T-cell (primary cell): ENCODE measurements around the gene ABCB10. TPM values are rescaled to one million over a fixed set of nuclear protein-coding genes. Genes with fewer than 3 reads are reported as not detected.
A peak's percentile ranks its signal among the peaks of the same experiment; 100 is the strongest.

ENCODE experiments used
- ATAC-seq, 4 experiments: fragments of 200-7000 bp in 3 of 4; fragments of 150-1000 bp in 1 of 4; cut with Tn5 transposase; replicated peaks in 1 of 4; 1 replicate in 3 of 4; 2 replicates in 1 of 4; pipeline ENCODE4 v1.10.0; 2021; ENCODE audit warnings: moderate library complexity in 3 of 4, mild to moderate bottlenecking in 2 of 4, moderate number of reproducible peaks in 1 of 4
- CTCF ChIA-PET, 2 donors: fragments of 300-600 bp; sonication (Branson Sonifier 250); formaldehyde crosslinking; loops; one replicate each; lab custom pipeline; 2022; ENCODE audit warnings: antibody characterized with exemption in 2 of 2; lab: Charles Lee
- POLR2A ChIA-PET, 2 donors: fragments of 300-600 bp; sonication (Branson Sonifier 250); formaldehyde crosslinking; loops; one replicate each; lab custom pipeline; 2022; ENCODE audit warnings: antibody characterized with exemption in 2 of 2; lab: Charles Lee
- DNase-seq, 35 experiments: peaks; one replicate each; pipeline versions ENCODE4 v3.0.0 to v3.0.0-alpha.2; 2013 to 2023
- H3K27ac ChIP-seq: one replicate; pipeline ENCODE4 v1.5.1; 2013; ENCODE audit warnings: low read length
- H3K27me3 ChIP-seq, 2 experiments: replicated peaks in 1 of 2; 1 replicate in 1 of 2; 2 replicates in 1 of 2; pipeline versions ENCODE4 v1.6.1 to v1.7.0; 2013; ENCODE audit warnings: low read length in 1 of 2, mixed read lengths in 1 of 2; ENCODE audit not compliant: control insufficient read depth in 2 of 2, insufficient read depth in 2 of 2; ENCODE audit errors: extremely low read depth in 1 of 2
- H3K36me3 ChIP-seq, 2 donors: 1 replicate in 1 of 2; 2 replicates in 1 of 2; pipeline versions ENCODE4 v1.6.1 to v1.7.0; 2013; ENCODE audit warnings: low read length in 1 of 2; ENCODE audit not compliant: control insufficient read depth in 2 of 2, insufficient read depth in 1 of 2; ENCODE audit errors: extremely low read depth in 1 of 2
- H3K4me1 ChIP-seq, 2 experiments: 1 replicate in 1 of 2; 2 replicates in 1 of 2; pipeline versions ENCODE4 v1.6.1 to v1.7.0; 2013; ENCODE audit warnings: low read length in 2 of 2, mixed read lengths in 1 of 2; ENCODE audit not compliant: insufficient read depth in 2 of 2, control insufficient read depth in 1 of 2; ENCODE audit errors: extremely low read depth in 1 of 2
- H3K4me3 ChIP-seq, 2 donors: 1 replicate in 1 of 2; 2 replicates in 1 of 2; pipeline versions ENCODE4 v1.5.1 to v1.7.0; 2013; ENCODE audit warnings: mild to moderate bottlenecking in 2 of 2, low read length in 1 of 2, moderate library complexity in 1 of 2; ENCODE audit not compliant: control insufficient read depth in 1 of 2; ENCODE audit errors: extremely low read depth in 1 of 2
- H3K9me3 ChIP-seq: 2 replicates; pipeline ENCODE4 v1.7.0; 2013
- H3K27ac Mint-ChIP-seq, 2 donors: one replicate each; pipeline ENCODE4 v1.8.0; 2020 to 2021; ENCODE audit warnings: mild to moderate bottlenecking in 2 of 2, mixed read lengths in 2 of 2
- H3K27me3 Mint-ChIP-seq, 2 donors: one replicate each; pipeline ENCODE4 v1.8.0; 2021 to 2022; ENCODE audit warnings: mixed read lengths in 2 of 2
- H3K36me3 Mint-ChIP-seq: one replicate; pipeline ENCODE4 v1.8.0; 2021; ENCODE audit warnings: mixed read lengths
- H3K4me1 Mint-ChIP-seq, 3 donors: one replicate each; pipeline ENCODE4 v1.8.0; 2020 to 2022; ENCODE audit warnings: mixed read lengths in 3 of 3, mild to moderate bottlenecking in 1 of 3
- H3K4me3 Mint-ChIP-seq, 3 donors: one replicate each; pipeline ENCODE4 v1.8.0; 2020 to 2022; ENCODE audit warnings: mild to moderate bottlenecking in 3 of 3, mixed read lengths in 3 of 3, moderate library complexity in 3 of 3
- H3K9me3 Mint-ChIP-seq, 3 donors: one replicate each; pipeline ENCODE4 v1.8.0; 2020 to 2022; ENCODE audit warnings: mixed read lengths in 3 of 3
- WGBS: methylation state at CpG from one replicate; pipeline ENCODE4 v1.1.5; 2013; ENCODE audit warnings: missing lambda C conversion rate; ENCODE audit not compliant: insufficient coverage; 5-methylcytosine and 5-hydroxymethylcytosine counted together
- total RNA-seq, 35 experiments: library from RNA in 6 of 35; stranded (reverse) in 6 of 35; fragments of 120-200 nt in 1 of 35; gene quantifications; one replicate each; pipeline versions ENCODE4 v1.2.1 to v1.2.4 and lab custom pipeline; 2013 to 2026

The ABCB10 gene
- total RNA-seq, 5 donors from 2014 or later (not counting 1 experiment from before 2014, with no cell fraction given), result 15.8 to 18.9 (median 18.2) TPM

DNA sequence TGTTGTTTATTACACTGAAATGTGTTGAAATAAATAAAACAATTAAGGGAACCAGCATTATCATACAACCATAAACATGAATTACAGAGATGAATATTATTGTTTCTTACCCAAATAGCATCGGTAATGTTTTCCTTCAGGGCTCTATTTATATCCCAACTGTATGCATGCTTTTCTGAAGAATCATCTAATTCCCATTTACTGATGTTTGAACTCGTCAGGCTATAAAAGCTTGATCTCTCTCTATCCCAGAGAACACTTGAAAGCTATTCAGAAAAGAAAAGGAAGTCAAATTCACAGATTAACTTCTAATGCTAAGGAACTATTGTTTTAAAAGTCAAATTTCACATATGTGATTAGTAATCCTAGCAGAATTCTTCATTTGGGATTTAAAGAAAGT is 62.7 kb downstream of the ABCB10 start:
- Histone ChIP-seq H3K36me3 (peaks cover 0 to 75% of the 10 kb centered on the region in 2 donors), H3K27me3 (no peaks in the 10 kb centered on the region), H3K4me1 (no peaks in the 10 kb centered on the region), H3K4me3 (no peak overlapping the region), H3K27ac (no peak overlapping the region), H3K9me3 (no peaks in the 10 kb centered on the region)
- H3K4me3 Mint-ChIP-seq, result no peak overlapping the region
- WGBS, result no CpG with 5 or more reads among the region's 2 CpGs
- DNase-seq, result no peak
- ATAC-seq, result no peak
- no peak overlapping the region for H3K27ac Mint-ChIP-seq
- no peaks in the 10 kb centered on the region for H3K9me3 Mint-ChIP-seq
- ChIA-PET POLR2A (no interaction called here), CTCF (interaction anchor here in 1 of 2 donors (0.6 kb wide), 1 partner anchor 671 kb away, joined by 3 read pairs; no protein-coding TSS in a partner anchor)
- peaks cover 48% of the 10 kb centered on the region for H3K36me3 Mint-ChIP-seq
- H3K27me3 Mint-ChIP-seq, result no peaks in the 10 kb centered on the region
- no peaks in the 10 kb centered on the region for H3K4me1 Mint-ChIP-seq

DNA sequence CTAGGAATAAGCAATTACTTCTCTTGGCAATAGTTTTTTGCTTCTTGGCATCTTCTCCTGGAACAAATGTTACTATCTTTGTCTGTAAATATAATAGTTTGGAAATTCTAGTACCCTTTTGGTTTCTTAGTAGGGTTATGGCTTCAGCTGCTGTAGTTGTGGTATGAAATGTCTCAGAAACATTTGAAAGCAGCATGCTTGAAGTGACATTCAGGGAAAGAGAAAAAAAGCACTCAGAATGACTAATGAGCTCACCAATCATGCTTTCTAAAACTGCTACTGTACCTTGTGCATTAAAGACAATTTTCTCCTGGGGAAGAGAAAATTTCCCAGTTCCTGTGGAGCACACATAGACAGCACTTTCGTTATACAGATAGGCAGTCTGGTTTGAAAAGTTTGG is 71.3 kb downstream of the ABCB10 start:
- Histone ChIP-seq H3K9me3 (no peaks in the 10 kb centered on the region), H3K4me3 (no peak overlapping the region), H3K27me3 (no peaks in the 10 kb centered on the region), H3K4me1 (no peaks in the 10 kb centered on the region), H3K27ac (no peak overlapping the region), H3K36me3 (peaks cover 0 to 76% of the 10 kb centered on the region in 2 donors)
- ChIA-PET POLR2A (no interaction called here), CTCF (no interaction called here)
- Mint-ChIP-seq H3K27me3 (no peaks in the 10 kb centered on the region), H3K4me1 (peaks cover 1 to 5% (median 3%) of the 10 kb centered on the region in 3 donors), H3K9me3 (no peaks in the 10 kb centered on the region), H3K36me3 (peaks cover 52% of the 10 kb centered on the region), H3K27ac (no peak overlapping the region), H3K4me3 (no peak overlapping the region)
- ATAC-seq, result no peak
- no peak for DNase-seq
- WGBS, result no CpG with 5 or more reads among the region's 1 CpG

DNA sequence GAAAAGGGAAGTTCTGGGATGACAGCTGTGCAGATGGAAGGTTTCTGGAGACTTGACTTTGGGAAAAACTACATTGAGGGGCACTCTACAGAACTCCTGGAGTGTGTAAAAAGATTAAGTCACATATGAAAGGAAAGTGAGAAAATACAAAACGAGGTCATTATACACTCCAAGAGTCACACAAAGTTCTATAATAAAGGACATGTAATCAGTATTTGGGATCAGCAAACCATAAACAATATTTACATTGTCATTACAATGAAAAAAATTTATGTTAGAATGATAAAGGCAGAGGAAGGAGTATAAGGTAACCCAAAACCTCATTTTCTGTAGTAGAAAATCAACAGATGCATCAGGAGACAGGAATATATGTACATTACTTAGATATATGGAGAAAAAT is 73.2 kb downstream of the ABCB10 start:
- peaks cover 53% of the 10 kb centered on the region for H3K36me3 Mint-ChIP-seq

DNA sequence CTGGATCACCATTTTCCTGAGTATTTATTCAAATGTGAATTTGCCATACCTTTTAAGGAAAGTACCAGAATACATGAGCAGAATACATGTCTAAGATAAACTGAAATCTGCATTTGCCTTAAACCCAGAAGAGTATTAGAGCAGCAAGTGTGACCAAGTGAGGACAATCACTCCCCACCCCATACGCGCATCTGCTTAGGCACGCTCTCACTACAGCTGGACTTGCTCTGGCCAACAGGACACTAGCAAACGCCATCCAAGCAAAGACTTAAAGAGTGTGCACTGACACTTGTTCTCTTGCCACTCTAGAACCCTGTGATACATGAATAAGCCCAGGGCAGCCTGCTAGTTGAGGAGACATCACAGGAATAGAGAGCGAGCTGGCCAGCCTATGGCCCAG is 76.0 kb downstream of the ABCB10 start:
- Mint-ChIP-seq H3K4me3 (no peak overlapping the region), H3K27me3 (no peaks in the 10 kb centered on the region), H3K36me3 (peaks cover 59% of the 10 kb centered on the region), H3K27ac (no peak overlapping the region), H3K4me1 (peaks cover 5 to 17% (median 16%) of the 10 kb centered on the region in 3 donors), H3K9me3 (no peaks in the 10 kb centered on the region)
- Histone ChIP-seq H3K27ac (no peak overlapping the region), H3K4me3 (no peak overlapping the region), H3K9me3 (no peaks in the 10 kb centered on the region), H3K4me1 (no peaks in the 10 kb centered on the region), H3K27me3 (no peaks in the 10 kb centered on the region), H3K36me3 (peaks cover 0 to 68% of the 10 kb centered on the region in 2 donors)
- ChIA-PET CTCF (interaction anchor here (0.5 to 3.0 kb wide), 13 partner anchors 20 to 1498 kb away, joined by 3 to 52 read pairs (median 3); no protein-coding TSS in a partner anchor), POLR2A (interaction anchor here in 1 of 2 donors (0.6 kb wide), 1 partner anchor 816 kb away, joined by 4 read pairs; no protein-coding TSS in a partner anchor)
- no peak for DNase-seq
- 98% methylated on average over 5 of the region's 5 CpGs for WGBS
- ATAC-seq, result no peak

More for the DNA sequence above, 73.2 kb downstream of the ABCB10 start:
- ATAC-seq (no peak), DNase-seq (no peak)
- Histone ChIP-seq H3K27ac (no peak overlapping the region), H3K36me3 (peaks cover 0 to 65% of the 10 kb centered on the region in 2 donors), H3K9me3 (no peaks in the 10 kb centered on the region), H3K4me1 (no peaks in the 10 kb centered on the region), H3K27me3 (no peaks in the 10 kb centered on the region), H3K4me3 (no peak overlapping the region)
- ChIA-PET CTCF (no interaction called here), POLR2A (no interaction called here)
- no peaks in the 10 kb centered on the region for H3K9me3 Mint-ChIP-seq
- H3K4me3 Mint-ChIP-seq, result no peak overlapping the region
- no peaks in the 10 kb centered on the region for H3K27me3 Mint-ChIP-seq
- peaks cover 3 to 8% (median 5%) of the 10 kb centered on the region in 3 donors for H3K4me1 Mint-ChIP-seq
- H3K27ac Mint-ChIP-seq, result no peak overlapping the region
- no CpG with 5 or more reads among the region's 1 CpG for WGBS

DNA sequence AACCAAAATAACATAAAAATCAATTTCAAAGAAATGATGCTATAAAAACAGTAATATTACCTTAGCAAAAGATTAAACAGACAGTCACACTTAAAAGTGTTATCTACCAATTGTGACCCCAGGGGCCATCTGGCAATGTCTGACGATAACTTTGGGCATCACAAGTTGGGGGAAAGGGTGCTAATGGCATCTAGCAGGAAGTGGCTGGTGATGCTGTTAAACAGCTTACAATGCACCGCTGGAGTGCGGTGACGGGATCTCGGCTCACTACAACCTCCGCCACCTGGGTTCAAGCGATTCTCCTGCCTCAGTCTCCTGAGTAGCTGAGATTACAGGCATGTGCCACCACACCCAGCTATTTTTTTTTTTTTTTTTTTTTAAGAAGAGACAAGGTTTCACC is 78.0 kb downstream of the ABCB10 start:
- no peak overlapping the region for H3K4me3 Mint-ChIP-seq
- no peak overlapping the region for H3K27ac Mint-ChIP-seq
- H3K4me1 Mint-ChIP-seq, result peaks cover 5 to 17% (median 16%) of the 10 kb centered on the region in 3 donors
- POLR2A ChIA-PET, result interaction anchor here (0.6 kb wide), 3 partner anchors 21 to 198 kb away, joined by 3 to 4 read pairs (median 4); no protein-coding TSS in a partner anchor
- Histone ChIP-seq H3K4me1 (no peaks in the 10 kb centered on the region), H3K36me3 (peaks cover 2 to 62% of the 10 kb centered on the region in 2 donors), H3K9me3 (no peaks in the 10 kb centered on the region), H3K27ac (no peak overlapping the region), H3K27me3 (no peaks in the 10 kb centered on the region), H3K4me3 (no peak overlapping the region)
- peaks cover 51% of the 10 kb centered on the region for H3K36me3 Mint-ChIP-seq
- ATAC-seq, result no peak
- peak in 2 of 35 experiments; percentile 1 to 7 for DNase-seq
- CTCF ChIA-PET, result interaction anchor here (0.6 to 3.0 kb wide), 9 partner anchors 18 to 812 kb away, joined by 3 to 22 read pairs (median 5); no protein-coding TSS in a partner anchor
- no peaks in the 10 kb centered on the region for H3K9me3 Mint-ChIP-seq
- no peaks in the 10 kb centered on the region for H3K27me3 Mint-ChIP-seq
- 98% methylated on average over 6 of the region's 7 CpGs for WGBS

DNA sequence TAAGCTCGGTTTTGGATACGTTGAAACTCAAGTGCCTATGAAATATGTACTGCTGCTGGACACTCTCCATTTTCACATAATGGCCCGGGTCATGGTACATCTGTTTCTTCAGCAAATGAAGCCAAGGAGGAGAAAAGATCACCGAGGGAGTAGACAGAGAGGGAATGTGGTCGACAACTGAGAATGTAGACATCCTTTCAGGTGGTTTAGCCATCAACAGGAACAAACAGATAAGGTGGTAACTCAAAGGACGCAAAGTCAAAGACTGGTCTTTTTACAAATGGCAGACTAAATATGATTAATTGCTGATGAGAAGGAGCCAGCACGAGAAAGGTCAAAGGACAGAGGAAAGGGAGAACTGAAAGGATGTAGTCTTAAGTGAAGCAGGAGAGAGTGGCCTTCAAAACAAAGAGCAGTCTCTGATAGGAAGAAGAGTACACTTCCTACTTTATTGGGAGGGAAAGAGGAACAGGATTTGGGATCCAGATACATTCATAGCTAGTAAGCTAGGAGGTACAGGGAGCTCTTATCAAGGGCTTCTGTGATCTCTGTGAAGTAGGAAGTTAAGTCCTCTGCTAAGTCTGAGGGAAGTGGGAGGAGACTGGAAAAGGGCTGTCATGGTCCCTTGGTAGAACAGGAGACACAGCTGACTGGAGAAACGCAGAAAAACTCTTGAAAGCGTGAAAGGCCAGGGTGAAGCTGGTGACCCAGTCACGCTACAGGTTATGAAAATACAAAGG is 78.7 kb downstream of the ABCB10 start:
- Histone ChIP-seq H3K27ac (no peak overlapping the region), H3K27me3 (no peaks in the 10 kb centered on the region), H3K9me3 (no peaks in the 10 kb centered on the region), H3K4me1 (no peaks in the 10 kb centered on the region), H3K36me3 (peaks cover 2 to 64% of the 10 kb centered on the region in 2 donors), H3K4me3 (no peak overlapping the region)
- ChIA-PET POLR2A (interaction anchor here (0.6 kb wide), 4 partner anchors 22 to 221 kb away, joined by 3 to 6 read pairs (median 4); no protein-coding TSS in a partner anchor), CTCF (interaction anchor here (0.6 to 3.0 kb wide), 9 partner anchors 217 to 811 kb away, joined by 3 to 22 read pairs (median 4); no protein-coding TSS in a partner anchor)
- 78% methylated on average over 3 of the region's 10 CpGs for WGBS
- DNase-seq, result no peak
- Mint-ChIP-seq H3K36me3 (peaks cover 50% of the 10 kb centered on the region), H3K4me3 (no peak overlapping the region), H3K9me3 (no peaks in the 10 kb centered on the region), H3K27me3 (no peaks in the 10 kb centered on the region), H3K27ac (no peak overlapping the region), H3K4me1 (peaks cover 5 to 17% (median 16%) of the 10 kb centered on the region in 3 donors)
- ATAC-seq, result no peak
